NCI-H1930 (cell line): ENCODE measurements around the gene LAMC2.

Experiments
- DNase-seq, 2 experiments: peaks; one replicate each; lab custom pipeline; 2025; lab: John Stamatoyannopoulos, UW

LAMC2 gene

DNA sequence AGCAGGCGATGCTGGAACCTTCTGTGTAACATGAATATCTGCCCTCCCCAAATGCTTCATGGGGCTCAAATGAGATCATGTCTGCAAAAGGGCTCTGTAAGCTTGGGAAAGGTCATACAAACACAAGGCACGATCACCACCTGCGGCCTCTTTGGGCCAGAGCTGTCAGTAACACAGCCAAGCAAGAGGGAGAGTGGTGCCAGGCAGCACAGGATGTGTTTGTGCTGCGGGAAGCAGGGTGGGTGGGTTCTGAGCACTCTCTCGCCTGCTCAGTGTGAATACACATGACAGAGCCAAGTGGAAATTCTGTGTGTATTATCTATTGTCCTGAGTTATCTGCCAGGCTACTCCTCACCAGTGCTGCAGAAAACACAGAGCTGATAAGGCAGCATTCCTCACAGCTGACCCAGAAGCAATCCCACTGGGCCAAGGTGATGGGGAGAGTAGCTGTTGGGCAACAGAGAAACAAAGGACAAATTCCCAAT lies 101.2 kb downstream of the LAMC2 start:
- DNase-seq, result no peak

DNA sequence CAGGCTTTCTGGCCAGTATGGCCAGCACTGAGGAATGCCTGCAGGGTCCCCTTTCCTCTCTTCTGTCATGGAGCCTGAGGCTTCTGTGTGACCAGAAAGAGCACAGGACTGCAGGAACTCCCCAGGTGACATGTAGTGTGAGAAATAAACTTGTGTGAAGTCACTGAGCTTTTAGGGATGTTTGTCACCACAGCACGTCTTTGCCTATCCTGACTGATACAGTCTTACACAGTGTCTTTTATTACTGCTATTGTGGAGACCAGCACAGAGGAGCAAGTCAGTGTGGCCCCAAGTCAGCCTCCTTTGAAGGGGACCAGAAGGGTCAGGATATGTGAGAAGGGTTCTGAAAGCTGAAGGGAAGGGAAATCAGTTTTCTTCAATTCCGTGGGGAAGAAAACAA lies 102.5 kb downstream of the LAMC2 start:
- no peak for DNase-seq

DNA sequence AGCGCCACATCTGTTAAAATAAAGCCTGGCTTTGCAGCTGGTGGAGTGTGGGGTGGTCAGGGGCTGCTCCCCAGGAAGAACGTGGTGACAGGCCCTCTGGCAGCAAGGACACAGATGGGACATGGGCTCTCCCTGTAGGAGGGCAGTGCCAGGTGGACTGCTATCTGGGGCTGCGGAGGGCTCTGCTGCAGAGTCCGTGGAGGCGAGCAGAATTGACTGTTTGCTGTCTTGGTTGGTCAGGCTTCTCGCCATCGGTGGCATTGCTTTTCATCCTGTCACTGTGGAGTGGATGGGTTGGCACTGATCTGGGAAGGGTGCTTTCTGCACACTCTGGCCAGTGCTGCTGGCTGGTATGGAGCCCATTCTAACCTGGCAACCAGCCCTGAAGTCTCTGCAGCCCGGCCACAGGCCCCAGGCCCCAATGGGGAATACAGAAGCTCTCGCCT lies 103.0 kb downstream of the LAMC2 start:
- DNase-seq, result no peak

GRCh38 chr1:183290628-183291027 lies 104.6 kb downstream of the LAMC2 start:
- DNase-seq, result no peak

DNA sequence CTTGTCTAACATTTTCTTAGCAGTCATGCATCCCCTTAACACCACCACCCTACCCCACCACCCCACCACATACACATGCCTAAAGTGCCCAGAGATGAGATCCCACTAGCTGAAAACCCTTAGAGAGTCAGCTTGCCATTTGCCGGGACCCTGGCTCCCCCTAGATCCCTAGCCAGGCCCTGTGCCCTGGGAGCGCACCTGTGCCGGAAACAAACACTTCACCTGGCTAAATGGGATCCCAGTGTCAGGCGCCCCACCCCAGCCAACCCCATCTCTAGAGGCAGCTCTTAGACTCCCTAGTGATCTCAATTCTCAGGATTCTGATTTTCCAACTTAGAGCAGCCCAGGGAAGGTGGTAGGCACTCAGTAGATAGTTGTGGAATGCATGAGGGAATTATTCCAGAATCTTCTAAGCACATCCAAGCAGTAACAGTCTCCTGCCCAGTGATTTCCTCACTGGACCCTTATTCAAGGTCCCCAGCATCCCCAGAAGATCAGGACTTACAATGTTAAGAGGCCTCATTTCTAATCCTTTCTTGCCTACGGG lies 105.2 kb downstream of the LAMC2 start:
- no peak for DNase-seq

DNA sequence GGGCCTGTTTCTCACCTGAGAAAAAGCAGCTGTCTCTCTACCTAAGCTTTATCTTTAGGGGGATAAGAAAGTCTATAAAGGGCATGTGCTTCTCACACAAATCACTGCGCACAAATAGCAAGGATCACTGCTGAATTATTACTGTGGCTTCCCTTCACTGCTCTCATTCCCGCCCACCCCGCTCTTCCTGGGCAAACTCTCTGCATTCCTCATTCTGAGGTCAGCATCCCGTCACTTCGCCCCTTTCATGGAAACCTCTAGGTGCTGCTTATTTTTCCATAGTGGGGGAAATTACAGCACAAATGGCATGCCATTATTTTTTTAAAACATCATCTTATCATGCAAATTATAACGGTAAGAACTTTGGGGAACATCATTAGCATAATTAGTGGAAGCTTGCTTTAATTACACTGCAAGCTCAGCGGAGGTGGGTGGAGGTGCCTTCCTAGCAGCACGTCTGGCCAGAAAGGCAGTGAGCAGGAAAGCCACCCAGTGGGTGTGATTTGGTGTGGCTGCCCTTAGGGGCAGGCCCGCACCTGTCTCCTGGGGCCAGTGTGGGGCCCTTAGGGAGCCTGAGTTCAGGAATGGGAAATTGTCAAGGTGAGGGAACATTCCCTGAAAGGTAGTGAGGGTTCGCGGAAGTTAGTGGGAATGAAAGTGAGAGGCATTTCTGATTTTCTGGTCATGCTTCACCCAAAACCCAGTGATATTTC lies 105.9 kb downstream of the LAMC2 start:
- DNase-seq, result no peak

- DNase-seq, result no peak
Measured at GRCh38 chr1:183293241-183293640, 107.2 kb downstream of the LAMC2 start.

GRCh38 chr1:183293876-183294275 lies 107.8 kb downstream of the LAMC2 start:
- DNase-seq, result no peak
